MG63 (cell line): ENCODE data around the gene CELF1. TPM values are rescaled to one million over a fixed set of nuclear protein-coding genes. Genes with fewer than 3 reads are reported as not detected.
A peak's percentile ranks its signal among the peaks of the same experiment; 100 is the strongest.
"Not testable (repeated sequence)": the region's sequence is repeated elsewhere in the genome, so short reads cannot be mapped to it uniquely, and the experiment has no call there.

ENCODE experiments used
- DNase-seq: peaks from one replicate; pipeline ENCODE4 v3.0.0-alpha.2; 2020
- H3K27me3 ChIP-seq: fragments of 250-450 bp; sonication (Bioruptor Pico); 2 replicates; pipeline ENCODE4 v1.5.1; 2020; ENCODE audit warnings: mild to moderate bottlenecking, moderate library complexity
- H3K36me3 ChIP-seq: fragments of 250-450 bp; sonication (Bioruptor Pico); 2 replicates; pipeline ENCODE4 v1.5.1; 2020; ENCODE audit warnings: mild to moderate bottlenecking, moderate library complexity
- H3K4me3 ChIP-seq: fragments of 250-450 bp; sonication (Bioruptor Pico); 2 replicates; pipeline ENCODE4 v1.5.1; 2020; ENCODE audit warnings: mild to moderate bottlenecking, moderate library complexity
- H3K9me3 ChIP-seq: fragments of 250-450 bp; sonication (Bioruptor Pico); 2 replicates; pipeline ENCODE4 v1.5.1; 2020; ENCODE audit warnings: mild to moderate bottlenecking, moderate library complexity
- total RNA-seq: library from RNA; depleted of rRNA; stranded (reverse); fragments of >200 nt; shearing (Covaris generic); gene quantifications from 2 replicates; pipeline ENCODE4 v1.2.3, GENCODE V29; 2014; ENCODE audit warnings: low replicate concordance

CELF1 gene
- total RNA-seq, 1 experiment from 2014 or later = 86.9 TPM

DNA sequence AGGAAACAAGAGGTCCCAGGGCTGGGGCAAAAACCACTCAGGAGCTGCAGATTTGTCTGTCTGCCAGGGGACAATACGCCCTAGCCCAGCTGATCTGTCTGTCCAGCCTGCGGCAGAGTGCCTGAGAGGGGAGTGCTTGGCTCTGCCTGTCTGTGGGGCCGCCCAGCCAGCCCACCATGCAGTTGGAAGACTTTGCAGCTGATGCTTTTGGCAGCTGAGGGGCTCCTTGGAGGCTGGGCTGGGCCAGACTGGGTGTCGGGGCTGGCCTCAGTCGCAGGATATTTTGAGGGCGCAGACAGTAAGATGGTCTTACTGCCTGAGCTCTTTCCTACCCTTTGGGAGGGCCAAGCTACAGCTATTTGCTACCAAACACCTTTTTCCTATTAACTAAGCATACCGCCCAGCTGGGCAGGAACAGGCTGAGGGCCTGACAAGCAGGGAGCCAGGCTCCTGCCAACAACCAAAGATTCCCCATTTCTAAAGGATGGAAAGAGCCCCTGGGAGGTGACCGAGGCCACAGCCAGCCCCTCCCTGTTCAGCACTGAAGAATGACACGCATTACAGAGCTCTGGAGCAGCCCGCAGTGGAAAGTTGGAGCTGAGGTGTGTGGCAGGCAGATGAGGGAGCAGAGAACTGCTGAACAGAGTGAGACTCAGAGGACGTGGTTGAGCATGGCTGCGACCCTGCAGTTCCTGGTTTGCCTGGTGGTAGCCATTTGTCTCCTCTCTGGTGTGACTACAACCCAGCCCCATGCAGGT, 33.3 kb upstream of the CELF1 start, which contains the start of gene FAM180B:
TSS of gene FAM180B (plus strand) at position 581 of the 758 bp plus-strand sequence. CDS start at position 672, 91 bp downstream.
- H3K27me3 ChIP-seq = no peaks in the 10 kb centered on the region
- H3K4me3 ChIP-seq = no peak within 1 kb of the TSS
- DNase-seq = no peak
- H3K36me3 ChIP-seq = peaks cover 27% of the 10 kb centered on the region
- H3K9me3 ChIP-seq = no peaks in the 10 kb centered on the region

DNA sequence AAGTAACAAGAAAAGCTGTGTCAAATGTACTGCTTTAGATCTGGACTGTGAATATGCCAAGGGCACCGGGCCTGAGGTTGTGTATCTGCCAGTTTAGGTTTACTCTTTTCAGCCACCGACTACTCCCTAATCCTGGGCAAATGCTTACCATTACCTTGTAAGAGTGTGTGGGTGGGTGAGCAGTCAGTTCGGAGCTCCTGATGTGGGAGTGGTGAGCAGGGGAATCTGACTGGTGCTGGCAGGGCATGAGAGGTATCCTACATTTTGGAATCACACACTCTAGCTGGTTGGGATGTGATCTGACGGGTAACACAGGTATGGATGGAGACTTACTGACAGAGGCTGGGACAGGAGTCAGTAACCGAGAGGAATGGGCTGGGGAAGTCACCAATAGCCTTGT, 30.9 kb upstream of the CELF1 start:
- H3K9me3 ChIP-seq = no peaks in the 10 kb centered on the region
- no peak for DNase-seq
- H3K4me3 ChIP-seq = no peak overlapping the region
- H3K36me3 ChIP-seq = peaks cover 40% of the 10 kb centered on the region
- no peaks in the 10 kb centered on the region for H3K27me3 ChIP-seq

DNA sequence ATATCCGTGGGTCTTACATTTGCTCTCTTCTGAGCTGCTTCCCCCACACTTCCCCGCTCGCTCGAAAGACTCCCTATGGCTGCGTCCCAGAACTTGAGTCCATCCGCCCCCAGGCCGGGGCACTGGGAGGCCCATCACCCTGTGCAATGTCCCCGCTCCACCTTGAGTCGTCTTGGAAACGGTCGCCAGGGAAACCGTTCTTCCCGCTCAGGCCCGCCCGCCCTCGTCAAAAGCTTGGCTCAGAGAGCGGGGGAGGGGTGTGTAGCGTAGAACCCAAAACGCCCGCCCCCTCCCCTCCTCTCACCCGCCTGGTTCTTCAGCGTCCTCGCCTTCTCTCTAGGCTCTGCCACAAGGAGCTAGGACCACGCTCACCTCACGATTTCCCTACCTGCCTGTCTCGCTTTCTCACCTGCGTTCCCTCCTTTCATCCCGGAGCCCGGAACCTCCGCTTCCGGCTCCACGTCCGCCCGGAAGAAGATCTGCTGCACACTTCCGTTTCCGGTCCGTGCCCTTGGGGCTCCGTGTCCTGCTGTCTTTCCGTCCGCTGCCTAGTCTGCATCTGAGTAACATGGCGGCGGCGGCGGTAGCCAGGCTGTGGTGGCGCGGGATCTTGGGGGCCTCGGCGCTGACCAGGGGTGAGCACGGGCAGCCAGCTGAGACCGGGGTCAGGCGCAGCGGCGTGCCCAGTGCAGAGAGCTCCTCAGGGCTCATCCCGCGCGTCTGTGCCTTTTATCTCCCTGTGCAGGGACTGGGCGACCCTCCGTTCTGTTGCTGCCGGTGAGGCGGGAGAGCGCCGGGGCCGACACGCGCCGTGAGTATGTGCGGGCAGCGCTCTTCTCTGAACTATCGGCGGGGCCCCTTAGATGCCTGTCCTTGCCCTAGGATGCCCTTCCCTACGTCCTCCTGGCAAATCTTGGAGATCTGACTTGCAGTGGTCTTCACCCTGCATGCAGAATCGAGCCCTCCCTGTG, 25.9 kb upstream of the CELF1 start, which contains the start of the genes KBTBD4 and NDUFS3:
TSS of gene KBTBD4 (minus strand) at position 447 of the 971 bp plus-strand sequence. CDS start at position 428, 19 bp downstream.
TSS of gene NDUFS3 (plus strand) at position 551 of the 971 bp plus-strand sequence. CDS start at position 569, 18 bp downstream.
- DNase-seq = peak; percentile 85
- H3K27me3 ChIP-seq = no peaks in the 10 kb centered on the region
- no peaks in the 10 kb centered on the region for H3K9me3 ChIP-seq
- peak within 1 kb of the TSS; percentile 71 for H3K4me3 ChIP-seq
- H3K36me3 ChIP-seq = peaks cover 68% of the 10 kb centered on the region

DNA sequence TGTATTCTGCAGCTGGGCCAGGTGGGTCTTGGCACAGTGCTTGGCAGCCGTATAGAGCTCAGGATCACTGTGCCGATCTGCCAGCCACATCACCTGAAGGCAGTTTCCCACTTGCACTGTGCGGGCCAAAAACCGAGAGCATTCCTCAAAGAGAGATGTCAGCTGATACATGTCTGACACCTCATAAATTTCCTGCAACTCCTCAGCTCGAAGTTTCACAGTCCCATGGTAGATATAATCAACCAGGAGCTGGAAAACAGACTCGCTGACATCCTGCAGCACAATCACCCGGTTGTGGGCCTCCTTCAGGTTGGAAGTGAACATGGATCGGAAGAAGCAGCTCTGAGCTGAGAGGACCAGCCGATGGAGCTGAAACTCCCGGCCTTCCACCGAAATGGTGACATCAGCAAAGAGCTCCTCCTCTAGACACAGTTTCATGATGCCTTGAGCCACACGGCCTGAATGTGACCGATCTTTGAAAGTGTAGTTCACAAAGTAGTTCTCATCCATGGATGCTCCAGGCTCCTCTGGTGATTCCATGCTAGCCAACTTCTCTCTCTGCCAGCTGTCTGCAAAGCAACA, 24.6 kb upstream of the CELF1 start:
- Histone ChIP-seq H3K9me3 (no peaks in the 10 kb centered on the region), H3K27me3 (no peaks in the 10 kb centered on the region), H3K36me3 (peaks cover 68% of the 10 kb centered on the region), H3K4me3 (peak overlapping the region; percentile 71; the same call in 1 of the 2 replicates)
- DNase-seq = no peak

DNA sequence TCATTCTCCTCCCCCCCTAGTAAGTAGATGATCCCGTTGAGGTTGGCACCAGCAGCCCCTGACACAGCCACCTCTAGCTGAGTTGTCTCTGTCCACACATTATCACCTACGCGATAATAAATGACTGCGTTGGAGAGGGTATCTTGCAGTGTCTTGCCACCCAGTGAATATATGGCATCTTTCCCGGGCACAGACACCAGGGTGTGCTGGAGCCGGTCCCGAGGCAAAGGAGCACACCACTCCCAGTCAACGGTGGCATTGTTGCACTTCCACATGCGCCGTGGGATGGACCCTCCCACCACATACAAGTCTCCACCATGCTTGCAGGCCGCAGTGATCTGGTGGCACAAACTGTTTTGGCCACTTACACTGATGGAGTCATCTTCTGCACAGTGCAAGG, 20.4 kb upstream of the CELF1 start:
- Histone ChIP-seq H3K27me3 (no peaks in the 10 kb centered on the region), H3K4me3 (no peak overlapping the region), H3K9me3 (no peaks in the 10 kb centered on the region), H3K36me3 (peaks cover 73% of the 10 kb centered on the region)
- no peak for DNase-seq

DNA sequence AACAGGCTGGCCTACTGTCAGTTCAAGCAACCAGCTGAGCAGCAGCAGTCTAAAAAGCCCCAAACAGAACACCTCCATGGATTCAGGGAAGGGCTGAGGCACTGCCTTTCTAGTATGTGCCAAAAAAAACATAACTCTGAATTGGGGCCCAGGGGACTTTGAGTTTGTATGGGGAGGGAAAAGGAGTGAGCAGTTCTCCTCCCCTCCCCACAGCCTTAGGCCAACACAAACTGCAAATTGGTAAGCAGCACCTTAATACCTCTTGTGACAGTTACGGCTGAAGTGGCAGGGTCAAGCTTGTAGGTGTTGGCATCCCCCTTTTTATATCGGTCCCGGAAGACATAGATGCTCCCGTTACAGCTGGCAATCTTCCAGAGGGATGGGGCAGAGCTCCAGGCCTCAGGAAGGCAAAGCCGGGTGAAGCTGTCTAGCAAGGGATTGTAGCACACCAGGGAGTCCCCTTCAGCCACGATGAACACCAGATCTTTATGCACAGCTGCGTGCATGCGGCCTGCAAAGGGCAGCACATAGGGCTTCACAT, 19.9 kb upstream of the CELF1 start:
- DNase-seq = no peak
- H3K4me3 ChIP-seq = no peak overlapping the region

DNA sequence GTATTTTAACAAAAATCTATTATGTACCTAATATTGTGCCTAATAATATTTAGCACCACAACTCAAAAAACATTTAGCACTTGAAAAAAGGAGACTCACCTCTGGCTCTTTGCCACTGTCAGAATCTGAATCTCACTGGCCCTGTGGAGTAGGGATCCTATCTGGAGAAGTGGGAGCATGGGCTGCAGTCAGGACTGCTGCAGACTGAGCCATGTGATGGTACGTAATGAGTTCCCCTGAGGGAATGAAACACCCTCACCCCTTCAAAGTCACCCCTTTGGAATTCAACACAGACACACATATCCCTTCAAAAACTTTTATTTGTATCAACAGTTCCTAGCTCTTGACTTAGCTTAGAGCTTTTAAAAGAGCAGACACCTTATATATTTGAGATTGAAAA, 19.0 kb upstream of the CELF1 start:
- Histone ChIP-seq H3K4me3 (no peak overlapping the region), H3K36me3 (peaks cover 73% of the 10 kb centered on the region), H3K27me3 (no peaks in the 10 kb centered on the region), H3K9me3 (no peaks in the 10 kb centered on the region)
- no peak for DNase-seq

More for the DNA sequence above, 19.9 kb upstream of the CELF1 start:
- Histone ChIP-seq H3K9me3 (no peaks in the 10 kb centered on the region), H3K27me3 (no peaks in the 10 kb centered on the region), H3K36me3 (peaks cover 75% of the 10 kb centered on the region)

DNA sequence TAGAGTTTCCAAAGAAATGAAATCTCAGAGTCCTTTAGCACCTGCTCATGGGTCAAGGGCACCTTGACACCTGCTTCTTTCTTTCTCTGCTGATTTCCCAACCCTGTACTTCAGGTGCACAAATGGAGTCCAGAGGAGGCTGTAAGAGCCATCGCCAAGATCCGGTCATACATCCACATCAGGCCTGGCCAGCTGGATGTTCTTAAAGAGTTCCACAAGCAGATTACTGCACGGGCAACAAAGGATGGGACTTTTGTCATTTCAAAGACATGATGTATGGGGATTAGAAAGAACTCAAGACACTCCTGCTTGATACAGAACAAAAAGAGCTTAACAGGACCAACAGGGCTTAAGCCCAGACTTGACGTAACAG, 18.4 kb upstream of the CELF1 start:
- Histone ChIP-seq H3K36me3 (peaks cover 68% of the 10 kb centered on the region), H3K9me3 (no peaks in the 10 kb centered on the region), H3K27me3 (no peaks in the 10 kb centered on the region), H3K4me3 (no peak overlapping the region)
- DNase-seq = no peak

DNA sequence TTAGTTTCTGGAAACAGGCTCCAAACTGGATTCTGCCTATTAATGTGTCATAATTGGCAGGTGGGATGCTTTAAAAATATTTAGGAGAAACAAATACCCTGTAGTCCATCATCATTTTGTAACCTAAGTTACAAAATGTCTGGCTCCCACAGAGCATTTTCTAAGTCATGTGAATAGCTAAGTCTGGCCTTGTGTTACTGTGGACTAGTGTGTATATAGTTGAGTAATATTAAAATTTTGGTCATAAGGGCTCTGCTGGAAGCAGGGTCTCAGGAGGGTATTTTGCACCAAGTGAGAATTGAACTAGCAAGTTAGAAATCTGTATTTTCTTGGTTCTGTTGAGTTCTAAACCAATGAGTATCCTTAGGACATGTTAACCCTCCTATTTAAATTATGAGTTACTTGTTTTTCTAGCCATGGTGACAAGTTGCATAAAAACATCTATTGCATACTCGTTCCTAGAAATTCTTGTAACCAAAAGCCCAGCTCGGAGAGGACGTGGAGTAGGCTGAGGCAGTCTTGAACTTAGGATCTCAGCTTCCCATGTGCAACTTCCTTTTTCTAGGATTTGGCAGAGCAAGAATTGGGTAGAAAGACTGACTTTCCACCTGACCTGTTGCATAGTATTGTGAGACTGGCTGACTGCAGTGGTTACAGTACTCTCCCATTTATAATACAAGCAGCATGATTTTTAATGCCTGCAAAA, 17.9 kb upstream of the CELF1 start:
- no peaks in the 10 kb centered on the region for H3K27me3 ChIP-seq
- no peak for DNase-seq
- H3K36me3 ChIP-seq = peaks cover 66% of the 10 kb centered on the region
- no peak overlapping the region for H3K4me3 ChIP-seq
- no peaks in the 10 kb centered on the region for H3K9me3 ChIP-seq

DNA sequence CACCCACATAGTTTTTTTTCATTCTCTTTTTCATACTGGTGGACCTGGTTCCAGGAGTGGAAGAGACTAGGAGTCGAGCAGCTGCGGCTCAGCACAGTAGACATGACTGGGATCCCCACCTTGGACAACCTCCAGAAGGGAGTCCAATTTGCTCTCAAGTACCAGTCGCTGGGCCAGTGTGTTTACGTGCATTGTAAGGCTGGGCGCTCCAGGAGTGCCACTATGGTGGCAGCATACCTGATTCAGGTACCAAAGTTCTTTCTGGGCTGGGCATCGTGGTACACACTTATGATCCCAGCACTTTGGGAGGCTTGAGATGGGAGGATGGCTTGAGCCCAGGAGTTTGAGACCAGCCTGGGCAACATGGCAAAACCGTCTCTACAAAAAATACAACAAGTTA, 16.7 kb upstream of the CELF1 start:
- Histone ChIP-seq H3K36me3 (peaks cover 58% of the 10 kb centered on the region), H3K9me3 (no peaks in the 10 kb centered on the region), H3K4me3 (no peak overlapping the region), H3K27me3 (no peaks in the 10 kb centered on the region)
- DNase-seq = no peak

DNA sequence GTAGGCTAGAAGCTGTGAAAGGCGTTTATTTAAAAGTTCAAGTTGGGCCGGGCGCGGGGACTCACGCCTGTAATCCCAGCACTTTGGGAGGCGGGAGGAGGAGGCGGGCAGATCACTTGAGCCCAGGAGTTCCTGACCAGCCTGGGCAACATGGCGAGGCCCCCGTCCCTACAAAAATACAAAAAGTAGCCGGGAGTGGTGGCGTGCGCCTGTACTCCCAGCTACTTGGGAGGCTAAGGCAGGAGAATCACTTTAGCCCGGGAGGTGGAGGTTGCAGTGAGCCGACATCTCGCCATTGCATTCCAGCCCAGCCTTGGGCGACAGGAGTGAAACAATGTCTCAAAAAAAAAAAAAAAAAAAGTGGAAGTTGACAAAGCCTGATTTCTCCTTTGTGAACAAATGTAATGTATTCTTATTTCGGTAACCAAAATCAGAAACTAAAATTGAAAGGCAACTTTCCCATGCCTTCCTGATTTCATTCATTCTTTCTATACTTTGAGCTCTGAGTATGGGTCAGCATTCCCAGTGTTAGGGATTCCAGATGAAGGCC, 13.3 kb upstream of the CELF1 start:
- Histone ChIP-seq H3K36me3 (peaks cover 26% of the 10 kb centered on the region), H3K9me3 (no peaks in the 10 kb centered on the region), H3K4me3 (peak overlapping the region; percentile 91), H3K27me3 (no peaks in the 10 kb centered on the region)
- peak; percentile 33 for DNase-seq

DNA sequence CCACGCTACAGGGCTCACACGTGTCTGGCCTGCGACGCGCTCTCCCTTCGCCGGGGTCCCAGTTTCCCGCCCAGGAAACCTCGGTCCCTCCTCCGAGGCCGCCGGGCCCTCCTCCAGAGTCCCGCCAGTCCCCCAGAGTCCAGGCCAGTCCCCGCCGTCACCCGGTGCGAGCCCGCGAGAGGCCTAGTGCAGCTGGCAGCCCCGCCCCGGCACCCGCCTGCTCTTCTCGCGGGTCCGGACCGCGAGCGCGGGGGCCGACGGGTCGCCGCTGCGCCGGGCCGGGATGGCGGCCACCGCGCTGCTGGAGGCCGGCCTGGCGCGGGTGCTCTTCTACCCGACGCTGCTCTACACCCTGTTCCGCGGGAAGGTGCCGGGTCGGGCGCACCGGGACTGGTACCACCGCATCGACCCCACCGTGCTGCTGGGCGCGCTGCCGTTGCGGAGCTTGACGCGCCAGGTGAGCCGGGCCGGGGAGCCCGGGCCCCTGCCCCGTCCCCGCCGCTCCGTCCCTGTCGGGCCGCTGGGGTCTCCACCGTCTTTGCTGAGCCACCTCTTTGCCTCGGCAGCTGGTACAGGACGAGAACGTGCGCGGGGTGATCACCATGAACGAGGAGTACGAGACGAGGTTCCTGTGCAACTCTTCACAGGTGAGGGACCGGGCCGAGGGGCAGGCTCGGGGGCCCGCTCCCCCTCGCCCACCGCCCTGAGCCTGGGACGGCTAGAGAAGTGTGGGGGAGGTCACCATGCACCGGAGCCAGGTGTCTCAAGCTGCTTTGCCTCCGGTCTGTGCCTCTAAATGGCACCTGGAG, 12.6 kb upstream of the CELF1 start, which contains the start of gene PTPMT1:
TSS of gene PTPMT1 (plus strand) at position 260 of the 809 bp plus-strand sequence. CDS start at position 284, 24 bp downstream.
- DNase-seq = peak; percentile 84

DNA sequence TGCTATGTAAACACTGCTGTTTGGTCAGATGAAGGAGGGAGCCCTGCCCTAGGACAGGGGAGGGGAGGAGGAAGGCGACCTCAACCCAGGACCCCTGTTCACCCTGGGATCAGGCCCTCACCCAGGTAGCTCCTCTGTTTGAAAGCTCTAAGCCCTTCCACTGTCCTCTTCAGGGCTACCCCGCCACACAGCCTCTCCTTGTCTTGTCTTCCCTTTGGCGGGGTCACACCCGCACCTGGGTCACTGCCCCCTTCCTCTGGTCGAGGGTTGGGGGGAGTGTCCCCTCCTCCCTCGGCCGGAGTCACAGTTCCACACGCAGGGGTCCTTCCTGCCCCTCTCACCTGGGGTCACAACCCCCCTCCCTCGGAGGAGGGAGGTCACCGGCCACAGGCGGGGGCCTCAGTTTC, 12.0 kb upstream of the CELF1 start:
- Histone ChIP-seq H3K4me3 (peak overlapping the region; percentile 91), H3K36me3 (peaks cover 19% of the 10 kb centered on the region), H3K27me3 (no peaks in the 10 kb centered on the region), H3K9me3 (no peaks in the 10 kb centered on the region)
- no peak for DNase-seq

More for the DNA sequence above, 12.6 kb upstream of the CELF1 start, which contains the start of gene PTPMT1:
- Histone ChIP-seq H3K9me3 (no peaks in the 10 kb centered on the region), H3K4me3 (peak within 1 kb of the TSS; percentile 91), H3K27me3 (no peaks in the 10 kb centered on the region), H3K36me3 (peaks cover 21% of the 10 kb centered on the region)

DNA sequence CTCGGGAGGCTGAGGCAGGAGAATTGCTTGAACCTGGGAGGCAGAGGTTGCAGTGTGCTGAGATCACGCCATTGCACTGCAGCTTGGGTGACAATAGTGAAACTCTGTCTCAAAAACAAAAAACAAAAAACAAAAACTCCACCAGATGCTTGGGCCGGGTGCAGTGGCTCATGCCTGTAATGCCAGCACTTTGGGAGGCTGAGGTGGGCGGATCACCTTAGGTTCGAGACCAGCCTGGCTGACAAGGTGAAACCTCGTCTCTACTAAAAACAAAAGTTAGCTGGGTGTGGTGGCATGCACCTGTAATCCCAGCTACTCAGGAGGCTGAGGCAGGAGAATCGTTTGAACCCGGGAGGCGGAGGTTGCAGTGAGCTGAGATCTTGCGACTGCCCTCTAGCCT, 11.4 kb upstream of the CELF1 start:
- DNase-seq, H3K4me3 ChIP-seq, H3K27me3 ChIP-seq, H3K9me3 ChIP-seq: not testable (repeated sequence)
- peaks cover 15% of the 10 kb centered on the region for H3K36me3 ChIP-seq

DNA sequence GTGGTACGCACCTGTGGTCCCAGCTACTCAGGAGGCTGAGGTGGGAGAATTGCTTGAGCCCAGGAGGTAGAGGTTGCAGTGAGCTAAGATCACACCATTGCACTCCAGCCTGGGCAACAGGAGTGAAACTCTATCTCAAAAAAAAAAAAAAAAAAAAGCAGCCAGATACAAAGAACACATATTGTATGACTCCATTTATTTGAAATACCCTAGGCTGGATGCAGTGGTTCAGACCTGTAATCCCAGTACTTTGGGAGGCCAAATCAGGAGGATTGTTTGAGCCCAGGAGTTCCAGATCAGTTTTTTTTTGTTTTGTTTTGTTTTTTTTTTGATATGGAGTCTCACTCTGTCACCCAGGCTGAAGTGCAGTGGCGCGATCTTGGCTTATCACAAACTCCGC, 9.5 kb upstream of the CELF1 start:
- H3K27me3 ChIP-seq, H3K36me3 ChIP-seq, H3K4me3 ChIP-seq, H3K9me3 ChIP-seq, DNase-seq: not testable (repeated sequence)
